Ascending aorta (tissue), 2 donors: ENCODE measurements around the gene DHCR7. TPM values are rescaled to one million over a fixed set of nuclear protein-coding genes. Genes with fewer than 3 reads are reported as not detected.

Source experiments
- DNase-seq, 2 donors: peaks; one replicate each; pipeline ENCODE4 v3.0.0-alpha.2; 2019; ENCODE audit warnings: low spot score in 2 of 2
- H3K27ac ChIP-seq, 2 donors: fragments of 200-600 bp; sonication (generic); one replicate each; pipeline ENCODE4 v1.5.1; 2016 to 2017; ENCODE audit warnings: mild to moderate bottlenecking in 1 of 2
- H3K27me3 ChIP-seq: fragments of 200-600 bp; sonication (generic); one replicate; pipeline ENCODE4 v1.5.1; 2017
- H3K36me3 ChIP-seq, 2 donors: fragments of 200-600 bp; sonication (generic); one replicate each; pipeline ENCODE4 v1.5.1; 2016
- H3K4me1 ChIP-seq, 2 donors: fragments of 200-600 bp; sonication (generic); one replicate each; pipeline ENCODE4 v1.5.1; 2016 to 2017; ENCODE audit warnings: mild to moderate bottlenecking in 1 of 2
- H3K4me3 ChIP-seq, 2 donors: fragments of 200-600 bp; sonication (generic); one replicate each; pipeline ENCODE4 v1.5.1; 2016 to 2017; ENCODE audit warnings: mild to moderate bottlenecking in 1 of 2
- H3K9me3 ChIP-seq, 2 donors: fragments of 200-600 bp; sonication (generic); one replicate each; pipeline ENCODE4 v1.5.1; 2016
- intact Hi-C: fragments of 100-400 bp; cut with DNase I; formaldehyde crosslinking; loops from one replicate; pipeline ENCODE4 v1.15.1; 2023
- total RNA-seq: library from RNA; depleted of rRNA; stranded (reverse); fragments of >200 nt; gene quantifications from one replicate; pipeline ENCODE4 v1.1.0, GENCODE V29; 2016
- TF ChIP-seq, protein P1 (sequence below), 3 experiments: fragments of 200-600 bp in 2 of 3; fragments of 450-650 bp in 1 of 3; sonication (generic) in 2 of 3; IDR thresholded peaks; one replicate each; pipeline ENCODE4 v1.5.1; 2016 to 2019; ENCODE audit warnings: antibody characterized with exemption in 3 of 3, mild to moderate bottlenecking in 1 of 3, moderate library complexity in 1 of 3

Gene DHCR7
- total RNA-seq, 1 donor from 2014 or later, result 66.2 TPM

DNA sequence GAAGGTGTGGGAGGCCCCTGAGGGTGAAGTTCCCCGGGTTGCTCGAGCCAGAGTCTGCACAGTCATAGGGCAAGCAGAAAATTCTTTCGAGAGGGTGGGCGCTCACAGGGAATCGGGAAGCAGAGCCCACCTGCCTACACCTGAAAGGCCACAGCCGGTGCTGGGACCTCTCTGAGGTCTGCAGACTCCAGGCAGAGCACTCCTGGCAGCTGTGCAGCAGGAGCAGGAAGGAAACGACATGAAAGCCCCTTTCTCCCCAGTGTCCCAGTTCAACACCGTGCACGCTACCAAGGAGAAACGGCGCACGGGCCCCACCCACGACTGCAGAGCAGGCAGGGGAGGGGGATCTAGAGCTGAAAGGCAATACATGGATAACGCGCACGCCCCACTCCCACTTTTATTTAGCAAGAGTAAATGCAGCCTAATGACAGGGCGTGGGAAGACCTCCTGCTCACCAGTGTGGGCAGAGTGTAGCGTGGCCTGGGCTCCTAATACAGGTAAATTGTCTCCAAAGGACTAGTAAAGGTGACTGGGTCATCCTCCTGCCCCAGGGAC lies 13.5 kb downstream of the DHCR7 start:
- Histone ChIP-seq H3K4me3 (no peak overlapping the region), H3K27me3 (no peaks in the 10 kb centered on the region), H3K27ac (no peak overlapping the region)

DNA sequence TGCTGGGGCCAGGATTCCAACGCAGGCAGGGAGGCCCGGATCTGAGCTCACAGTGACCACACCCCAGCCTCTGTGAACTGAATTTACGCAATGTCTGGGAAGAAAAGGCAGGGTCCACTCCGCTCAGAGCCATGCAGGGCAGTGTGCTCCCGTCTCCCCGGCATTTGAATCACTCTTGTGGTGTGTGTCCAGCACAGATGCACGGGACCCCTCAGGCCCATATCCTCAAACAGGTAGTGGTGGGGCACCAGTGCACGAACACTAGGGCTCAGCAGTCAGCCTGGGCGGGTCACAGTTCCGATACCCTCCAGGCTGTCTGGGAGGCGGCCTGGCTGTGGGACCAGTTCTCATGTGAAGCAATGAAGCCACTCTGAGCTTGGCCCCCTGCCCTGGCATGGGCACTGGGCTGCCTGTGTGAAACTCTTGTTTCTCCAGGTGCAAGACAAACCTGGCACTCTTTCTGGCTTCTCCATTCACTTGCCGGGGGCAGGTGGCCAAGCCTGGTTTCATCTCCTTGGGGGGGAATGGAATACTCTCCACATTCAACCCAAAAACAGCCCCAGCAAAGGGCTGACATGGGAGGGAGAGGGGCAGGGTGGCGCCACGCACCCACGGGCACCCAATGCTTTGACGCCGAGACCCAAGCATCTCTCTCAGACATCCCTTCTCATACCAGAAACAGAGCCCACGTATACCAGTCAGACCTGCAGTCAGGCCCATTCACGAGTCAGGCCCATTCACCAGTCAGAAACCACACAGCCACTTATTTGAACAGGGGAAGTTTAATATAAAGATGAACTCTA lies 14.3 kb downstream of the DHCR7 start:
- Histone ChIP-seq H3K36me3 (peaks cover 17 to 34% of the 10 kb centered on the region in 2 donors), H3K9me3 (no peaks in the 10 kb centered on the region), H3K27ac (no peak overlapping the region), H3K27me3 (no peaks in the 10 kb centered on the region), H3K4me3 (no peak overlapping the region), H3K4me1 (no peaks in the 10 kb centered on the region)
- intact Hi-C loops, result no loop called here
- TF ChIP-seq, protein P1, sequence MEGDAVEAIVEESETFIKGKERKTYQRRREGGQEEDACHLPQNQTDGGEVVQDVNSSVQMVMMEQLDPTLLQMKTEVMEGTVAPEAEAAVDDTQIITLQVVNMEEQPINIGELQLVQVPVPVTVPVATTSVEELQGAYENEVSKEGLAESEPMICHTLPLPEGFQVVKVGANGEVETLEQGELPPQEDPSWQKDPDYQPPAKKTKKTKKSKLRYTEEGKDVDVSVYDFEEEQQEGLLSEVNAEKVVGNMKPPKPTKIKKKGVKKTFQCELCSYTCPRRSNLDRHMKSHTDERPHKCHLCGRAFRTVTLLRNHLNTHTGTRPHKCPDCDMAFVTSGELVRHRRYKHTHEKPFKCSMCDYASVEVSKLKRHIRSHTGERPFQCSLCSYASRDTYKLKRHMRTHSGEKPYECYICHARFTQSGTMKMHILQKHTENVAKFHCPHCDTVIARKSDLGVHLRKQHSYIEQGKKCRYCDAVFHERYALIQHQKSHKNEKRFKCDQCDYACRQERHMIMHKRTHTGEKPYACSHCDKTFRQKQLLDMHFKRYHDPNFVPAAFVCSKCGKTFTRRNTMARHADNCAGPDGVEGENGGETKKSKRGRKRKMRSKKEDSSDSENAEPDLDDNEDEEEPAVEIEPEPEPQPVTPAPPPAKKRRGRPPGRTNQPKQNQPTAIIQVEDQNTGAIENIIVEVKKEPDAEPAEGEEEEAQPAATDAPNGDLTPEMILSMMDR (IDR thresholded peaks at IDR 0.05), result no peak
- DNase-seq, result no peak

More for the DNA sequence above, 13.5 kb downstream of the DHCR7 start:
- TF ChIP-seq, protein P1 (IDR thresholded peaks at IDR 0.05), result no peak
- intact Hi-C loops, result no loop called here
- peaks cover 21 to 41% of the 10 kb centered on the region in 2 donors for H3K36me3 ChIP-seq
- no peak for DNase-seq
- H3K4me1 ChIP-seq, result no peaks in the 10 kb centered on the region
- H3K9me3 ChIP-seq, result no peaks in the 10 kb centered on the region

DNA sequence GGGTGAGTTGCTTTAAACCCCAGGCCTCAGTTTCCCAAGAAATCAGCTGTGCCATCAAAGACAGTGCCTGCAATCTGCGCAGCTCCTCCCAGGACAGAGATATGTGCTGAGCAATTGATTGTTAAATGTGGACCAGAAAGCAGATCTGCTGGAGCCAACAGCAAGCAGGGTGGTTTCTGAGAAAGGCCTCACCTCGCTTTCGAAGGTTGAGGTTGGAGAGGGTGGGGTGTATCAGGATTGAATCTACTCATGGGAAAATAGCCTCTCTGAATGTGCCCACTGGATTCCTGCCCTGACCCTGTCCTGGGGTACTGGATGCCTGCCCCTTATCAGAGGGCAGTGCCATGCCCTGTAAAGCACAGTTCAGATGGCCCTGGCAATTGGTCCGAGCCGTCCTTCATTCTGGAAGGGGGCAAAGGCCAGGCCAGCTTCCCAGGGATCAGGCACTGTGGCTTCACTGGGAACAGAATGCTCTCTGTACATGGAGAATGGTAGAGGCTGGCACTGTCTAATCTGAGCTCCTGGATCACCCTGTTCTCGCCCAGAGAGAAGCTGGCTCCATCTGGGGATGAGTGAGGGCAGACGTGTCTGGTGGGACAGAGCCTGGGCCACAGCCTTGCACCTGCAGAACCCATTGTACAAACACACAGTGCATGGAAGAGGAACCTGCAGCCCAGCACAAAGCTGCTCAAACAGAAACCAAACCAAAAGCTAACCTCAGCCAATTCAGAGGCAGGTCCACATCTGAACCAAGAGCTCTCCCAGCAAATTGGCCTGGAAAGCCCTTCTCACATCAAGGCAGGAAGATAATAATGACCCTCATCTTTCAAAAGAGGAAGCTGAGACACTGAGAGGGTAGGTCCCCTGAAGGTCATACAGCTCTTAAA lies 15.2 kb downstream of the DHCR7 start:
- Histone ChIP-seq H3K4me1 (no peaks in the 10 kb centered on the region), H3K9me3 (no peaks in the 10 kb centered on the region), H3K36me3 (peaks cover 10 to 26% of the 10 kb centered on the region in 2 donors), H3K27me3 (no peaks in the 10 kb centered on the region), H3K4me3 (no peak overlapping the region), H3K27ac (peak overlapping the region in 1 of 2 donors; percentile 27)
- TF ChIP-seq, protein P1 (IDR thresholded peaks at IDR 0.05), result no peak
- intact Hi-C loops, result no loop called here
- no peak for DNase-seq

DNA sequence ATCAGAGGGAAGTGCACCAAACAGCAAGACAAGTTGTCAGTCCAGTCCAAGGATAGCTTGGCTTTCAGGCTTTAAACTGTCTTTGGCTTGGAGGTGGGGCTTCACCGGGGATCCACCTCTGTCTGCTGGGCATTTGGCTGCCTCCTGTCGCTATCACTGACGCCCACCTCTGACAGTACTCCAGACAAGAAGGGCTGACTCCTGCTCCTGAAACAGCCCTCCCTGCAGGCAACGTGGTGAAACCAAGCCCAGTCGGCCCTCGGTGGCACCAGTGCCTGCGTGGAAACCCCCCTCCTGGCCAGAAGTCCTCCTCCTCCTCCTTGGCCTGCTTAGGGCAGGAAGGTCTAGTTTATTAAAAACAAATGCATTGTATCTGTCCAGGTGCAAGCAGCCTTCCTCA lies 16.9 kb downstream of the DHCR7 start:
- Histone ChIP-seq H3K4me3 (no peak overlapping the region), H3K27ac (no peak overlapping the region), H3K4me1 (no peaks in the 10 kb centered on the region), H3K36me3 (peaks cover 0 to 12% of the 10 kb centered on the region in 2 donors), H3K9me3 (no peaks in the 10 kb centered on the region), H3K27me3 (no peaks in the 10 kb centered on the region)
- no peak for DNase-seq
- TF ChIP-seq, protein P1 (IDR thresholded peaks at IDR 0.05), result no peak
- intact Hi-C loops, result no loop called here

DNA sequence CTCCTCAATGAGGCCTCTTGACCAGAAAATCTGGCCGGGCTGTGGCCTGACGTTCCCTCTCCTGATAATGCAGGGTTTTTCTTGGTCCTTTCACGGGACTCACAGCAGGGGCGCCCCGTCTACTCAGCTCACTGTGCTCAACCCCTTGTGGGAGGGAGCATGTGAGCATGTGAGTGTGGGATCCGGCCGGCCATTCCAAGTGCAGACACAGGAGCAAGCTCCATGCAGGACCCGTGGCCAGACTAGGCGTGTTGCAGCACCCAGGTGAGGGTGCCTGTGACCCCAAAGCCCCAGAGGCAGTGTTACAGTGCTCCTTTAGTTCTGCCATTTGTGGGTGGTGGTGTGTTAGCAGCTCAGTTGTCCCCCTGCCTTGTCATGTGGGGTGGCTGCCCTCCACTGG lies 18.0 kb downstream of the DHCR7 start:
- no peaks in the 10 kb centered on the region for H3K9me3 ChIP-seq
- peaks cover 0 to 5% of the 10 kb centered on the region in 2 donors for H3K36me3 ChIP-seq
- DNase-seq, result no peak
- H3K27ac ChIP-seq, result no peak overlapping the region
- intact Hi-C loops, result no loop called here
- TF ChIP-seq, protein P1 (IDR thresholded peaks at IDR 0.05), result no peak
- H3K27me3 ChIP-seq, result no peaks in the 10 kb centered on the region
- H3K4me1 ChIP-seq, result no peaks in the 10 kb centered on the region
- H3K4me3 ChIP-seq, result no peak overlapping the region
